Activated T-helper 2 cell treated with anti-CD3 and anti-CD28 coated beads, Interferon-gamma antibody, Interleukin-2, Interleukin-4, amounts not matched to agents 10 μg/mL and 5 μg/mL and 100 μg/mL, durations not matched to agents 14 hours and 24 hours and 36 hours (primary cell): ENCODE results near the gene RESF1. TPM values are rescaled to one million over a fixed set of nuclear protein-coding genes. Genes with fewer than 3 reads are reported as not detected.

ENCODE experiments used
- DNase-seq: peaks from one replicate; pipeline ENCODE4 v3.0.0; 2021; ENCODE audit warnings: low spot score
- H3K27ac Mint-ChIP-seq: one replicate; pipeline ENCODE4 v1.8.0; 2021; ENCODE audit warnings: mixed read lengths
- H3K27me3 Mint-ChIP-seq: one replicate; pipeline ENCODE4 v1.8.0; 2021; ENCODE audit warnings: low read depth, mixed read lengths
- H3K36me3 Mint-ChIP-seq: one replicate; pipeline ENCODE4 v1.8.0; 2021; ENCODE audit warnings: low read depth, mixed read lengths
- H3K4me1 Mint-ChIP-seq: one replicate; pipeline ENCODE4 v1.8.0; 2021; ENCODE audit warnings: low read depth, mixed read lengths
- H3K4me3 Mint-ChIP-seq: one replicate; pipeline ENCODE4 v1.8.0; 2021; ENCODE audit warnings: low read depth, mild to moderate bottlenecking, moderate library complexity, mixed read lengths
- H3K9me3 Mint-ChIP-seq: one replicate; pipeline ENCODE4 v1.8.0; 2021; ENCODE audit warnings: mixed read lengths
- intact Hi-C: fragments of 100-400 bp; cut with micrococcal nuclease; formaldehyde crosslinking; loops from one replicate; pipeline ENCODE4 v1.15.1; 2023
- total RNA-seq: library from RNA; stranded (reverse); gene quantifications from 2 replicates; pipeline ENCODE4 v1.2.3, GENCODE V29; 2022

The RESF1 gene
- total RNA-seq, 1 donor from 2014 or later = 41.9 TPM

- H3K36me3 Mint-ChIP-seq = peaks cover 90% of the 10 kb centered on the region
- H3K27me3 Mint-ChIP-seq = no peaks in the 10 kb centered on the region
- no peak for DNase-seq
- peaks cover 44% of the 10 kb centered on the region for H3K4me1 Mint-ChIP-seq
- H3K4me3 Mint-ChIP-seq = peak overlapping the region; percentile 5
- peaks cover 33% of the 10 kb centered on the region for H3K9me3 Mint-ChIP-seq
- intact Hi-C loops = no loop called here
- peak overlapping the region; percentile 33 for H3K27ac Mint-ChIP-seq
Measured at GRCh38 chr12:31966558-31967205, 7.5 kb downstream of the RESF1 start.

GRCh38 chr12:31967539-31967938 lies 8.3 kb downstream of the RESF1 start:
- no peak overlapping the region for H3K27ac Mint-ChIP-seq
- H3K36me3 Mint-ChIP-seq = peaks cover 91% of the 10 kb centered on the region
- H3K4me1 Mint-ChIP-seq = peaks cover 37% of the 10 kb centered on the region
- DNase-seq = no peak
- H3K4me3 Mint-ChIP-seq = no peak overlapping the region
- H3K27me3 Mint-ChIP-seq = no peaks in the 10 kb centered on the region
- intact Hi-C loops = no loop called here
- peaks cover 39% of the 10 kb centered on the region for H3K9me3 Mint-ChIP-seq

DNA sequence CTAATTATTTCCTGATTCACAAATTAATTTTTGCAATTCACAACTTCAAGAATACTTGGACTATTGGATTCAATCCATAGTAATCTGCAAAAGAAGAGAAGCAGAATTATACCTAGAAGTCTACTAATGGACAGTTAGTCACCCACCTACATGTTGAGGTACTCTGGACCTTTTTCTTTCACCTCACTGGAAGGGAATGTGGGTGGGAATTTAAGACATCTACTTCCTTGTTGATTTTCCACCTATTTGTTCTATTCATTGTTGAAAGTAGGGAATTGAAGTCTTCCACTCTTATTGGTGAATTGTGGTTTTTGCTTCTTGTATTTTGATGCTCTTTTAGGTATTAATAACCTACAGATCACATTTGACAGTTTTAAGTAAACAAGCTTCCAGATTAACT lies 11.0 kb downstream of the RESF1 start:
- Mint-ChIP-seq H3K36me3 (peaks cover 91% of the 10 kb centered on the region), H3K27me3 (no peaks in the 10 kb centered on the region), H3K4me3 (no peak overlapping the region), H3K4me1 (peaks cover 18% of the 10 kb centered on the region), H3K27ac (no peak overlapping the region), H3K9me3 (peaks cover 43% of the 10 kb centered on the region)
- DNase-seq = no peak
- intact Hi-C loops = no loop called here

DNA sequence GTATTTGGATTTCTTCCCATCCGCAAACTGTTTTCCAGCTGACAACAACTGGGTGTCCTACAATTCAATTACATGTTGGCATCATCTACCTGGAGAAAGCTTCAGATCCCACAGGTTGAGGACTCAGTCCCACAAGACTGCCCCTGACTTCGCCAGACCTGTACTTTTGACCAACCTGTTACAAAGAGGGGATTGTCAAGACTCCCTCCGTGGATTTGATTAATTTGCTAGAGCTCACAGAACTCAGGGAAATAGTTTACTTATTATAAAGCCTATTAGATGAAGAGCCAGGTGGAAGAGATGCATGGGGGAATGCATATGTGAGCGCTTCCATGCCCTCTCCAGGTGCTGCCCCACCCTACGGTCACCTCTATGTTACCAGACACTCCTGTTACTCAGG lies 14.6 kb downstream of the RESF1 start:
- intact Hi-C loops = no loop called here

DNA sequence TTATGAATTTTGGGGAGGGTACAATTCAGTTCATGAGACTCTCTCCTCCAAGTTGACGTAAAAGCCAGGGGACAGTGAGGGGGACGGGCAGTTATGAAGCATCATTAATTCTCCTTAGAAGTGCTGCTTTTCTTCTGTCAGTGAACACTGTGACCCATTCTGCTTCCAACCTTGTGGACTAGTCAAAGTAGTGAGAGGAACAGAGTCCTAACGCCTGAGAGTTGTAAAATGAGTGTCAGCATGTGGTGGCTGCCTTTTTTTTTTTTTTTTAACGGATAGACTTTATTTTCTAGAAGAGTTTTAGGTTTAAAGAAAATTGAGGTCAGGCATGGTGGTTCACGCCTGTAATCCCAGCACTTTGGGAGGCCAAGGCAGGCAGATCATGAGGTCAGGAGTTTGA lies 15.5 kb downstream of the RESF1 start:
- intact Hi-C loops = no loop called here
- H3K27ac Mint-ChIP-seq = no peak overlapping the region
- no peak for DNase-seq
- no peak overlapping the region for H3K4me3 Mint-ChIP-seq
- H3K9me3 Mint-ChIP-seq = peaks cover 68% of the 10 kb centered on the region
- H3K27me3 Mint-ChIP-seq = no peaks in the 10 kb centered on the region
- H3K36me3 Mint-ChIP-seq = peaks cover 96% of the 10 kb centered on the region
- H3K4me1 Mint-ChIP-seq = no peaks in the 10 kb centered on the region

More for the DNA sequence above, 14.6 kb downstream of the RESF1 start:
- no peak for DNase-seq
- Mint-ChIP-seq H3K36me3 (peaks cover 96% of the 10 kb centered on the region), H3K27me3 (no peaks in the 10 kb centered on the region), H3K27ac (no peak overlapping the region), H3K4me1 (no peaks in the 10 kb centered on the region), H3K9me3 (peaks cover 68% of the 10 kb centered on the region), H3K4me3 (no peak overlapping the region)

DNA sequence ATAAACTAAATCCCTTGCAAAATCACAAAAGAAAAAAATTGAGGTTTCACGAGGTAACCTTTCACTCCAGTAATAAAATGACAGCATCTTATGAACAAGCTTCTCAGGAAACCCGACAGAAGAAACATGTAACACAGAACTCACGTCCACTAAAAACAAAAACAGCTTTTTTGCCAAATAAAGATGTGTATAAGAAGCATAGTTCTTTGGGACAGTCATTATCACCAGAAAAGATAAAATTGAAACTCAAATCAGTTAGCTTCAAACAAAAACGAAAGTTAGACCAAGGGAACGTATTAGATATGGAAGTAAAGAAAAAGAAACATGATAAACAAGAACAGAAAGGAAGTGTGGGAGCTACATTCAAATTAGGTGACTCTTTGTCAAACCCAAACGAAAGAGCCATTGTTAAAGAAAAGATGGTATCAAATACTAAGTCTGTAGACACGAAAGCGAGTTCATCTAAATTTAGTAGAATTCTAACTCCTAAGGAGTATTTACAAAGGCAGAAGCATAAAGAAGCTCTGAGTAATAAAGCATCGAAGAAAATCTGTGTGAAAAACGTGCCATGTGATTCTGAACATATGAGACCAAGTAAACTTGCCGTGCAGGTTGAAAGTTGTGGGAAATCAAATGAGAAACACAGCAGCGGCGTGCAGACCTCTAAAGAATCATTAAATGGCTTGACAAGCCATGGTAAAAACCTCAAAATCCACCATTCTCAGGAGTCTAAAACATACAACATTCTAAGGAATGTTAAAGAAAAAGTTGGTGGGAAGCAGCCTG lies 25.8 kb downstream of the RESF1 start:
- Mint-ChIP-seq H3K27me3 (no peaks in the 10 kb centered on the region), H3K9me3 (peaks cover 79% of the 10 kb centered on the region), H3K4me3 (no peak overlapping the region), H3K4me1 (peaks cover 31% of the 10 kb centered on the region), H3K36me3 (peaks cover 98% of the 10 kb centered on the region), H3K27ac (peak overlapping the region; percentile 38)
- intact Hi-C loops = no loop called here
- no peak for DNase-seq

GRCh38 chr12:31985832-31986231 lies 26.6 kb downstream of the RESF1 start:
- H3K27ac Mint-ChIP-seq = no peak overlapping the region
- H3K4me1 Mint-ChIP-seq = peaks cover 38% of the 10 kb centered on the region
- intact Hi-C loops = no loop called here
- peaks cover 81% of the 10 kb centered on the region for H3K9me3 Mint-ChIP-seq
- peaks cover 98% of the 10 kb centered on the region for H3K36me3 Mint-ChIP-seq
- no peak overlapping the region for H3K4me3 Mint-ChIP-seq
- no peaks in the 10 kb centered on the region for H3K27me3 Mint-ChIP-seq
- DNase-seq = no peak

DNA sequence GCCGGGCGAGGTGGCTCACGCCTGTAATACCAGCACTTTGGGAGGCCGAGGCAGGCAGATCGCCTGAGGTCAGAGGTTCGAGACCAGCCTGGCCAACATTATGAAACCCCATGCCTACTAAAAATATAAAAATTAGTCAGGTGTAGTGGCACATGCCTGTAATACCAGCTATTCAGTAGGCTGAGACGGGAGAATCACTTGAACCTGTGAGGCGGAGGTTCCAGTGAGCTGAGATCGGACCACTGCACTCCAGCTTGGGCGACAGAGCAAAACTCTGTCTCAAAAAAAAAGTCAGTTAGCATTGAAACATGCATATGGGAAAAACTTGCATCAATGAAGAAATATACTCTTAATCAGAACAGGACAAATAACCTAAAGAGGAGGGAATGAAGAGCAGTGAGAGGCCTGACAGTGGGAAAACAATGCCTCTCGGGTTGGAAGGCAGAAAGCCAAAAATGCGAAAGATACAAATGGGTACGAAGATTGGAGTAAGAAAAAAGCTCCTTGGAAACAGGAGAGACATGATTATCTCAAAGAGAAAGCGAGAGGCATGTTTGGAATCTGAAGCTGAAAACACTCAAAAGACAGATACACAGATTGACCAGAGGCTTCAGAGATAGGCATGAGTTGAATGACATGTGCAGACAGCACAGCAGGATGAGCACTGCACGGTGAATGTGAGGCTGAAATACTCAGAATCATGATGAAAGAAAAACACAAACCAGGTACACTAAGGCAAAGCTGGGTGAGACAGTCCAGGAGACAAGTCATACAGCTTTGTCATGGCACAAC lies 30.6 kb downstream of the RESF1 start:
- peaks cover 55% of the 10 kb centered on the region for H3K9me3 Mint-ChIP-seq
- H3K36me3 Mint-ChIP-seq = peaks cover 91% of the 10 kb centered on the region
- peak overlapping the region; percentile 5 for H3K4me3 Mint-ChIP-seq
- DNase-seq = no peak
- H3K27ac Mint-ChIP-seq = peak overlapping the region; percentile 69
- intact Hi-C loops = loop anchor here (2.0 kb wide), 4 partner anchors 31 to 145 kb away; partner anchors contain the start of gene RESF1
- peaks cover 41% of the 10 kb centered on the region for H3K4me1 Mint-ChIP-seq
- no peaks in the 10 kb centered on the region for H3K27me3 Mint-ChIP-seq

DNA sequence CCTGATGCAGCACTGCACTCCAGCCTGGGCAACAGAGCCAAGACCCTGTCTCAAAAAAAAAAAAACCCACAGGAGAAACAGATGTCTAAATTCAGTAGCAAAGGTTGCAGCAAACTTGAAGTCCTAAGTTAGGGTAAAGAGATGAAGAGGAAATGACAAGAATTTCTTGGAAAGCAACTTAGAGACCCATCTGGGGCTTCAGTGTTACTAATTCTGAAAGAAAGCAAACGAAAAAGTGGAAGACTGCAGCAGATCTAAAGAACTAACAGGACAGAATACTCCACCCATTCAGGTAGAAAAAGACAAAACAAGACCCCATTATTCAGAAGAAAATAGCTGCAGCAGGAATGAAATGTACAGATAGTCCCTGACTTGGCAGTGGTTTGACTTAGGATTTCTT lies 31.9 kb downstream of the RESF1 start:
- Mint-ChIP-seq H3K27ac (peak overlapping the region; percentile 75), H3K9me3 (peaks cover 41% of the 10 kb centered on the region), H3K27me3 (no peaks in the 10 kb centered on the region), H3K4me3 (peak overlapping the region; percentile 26), H3K36me3 (peaks cover 89% of the 10 kb centered on the region), H3K4me1 (peaks cover 33% of the 10 kb centered on the region)
- DNase-seq = no peak
- intact Hi-C loops = loop anchor here (2.0 kb wide), 4 partner anchors 32 to 144 kb away; partner anchors contain the start of gene RESF1

DNA sequence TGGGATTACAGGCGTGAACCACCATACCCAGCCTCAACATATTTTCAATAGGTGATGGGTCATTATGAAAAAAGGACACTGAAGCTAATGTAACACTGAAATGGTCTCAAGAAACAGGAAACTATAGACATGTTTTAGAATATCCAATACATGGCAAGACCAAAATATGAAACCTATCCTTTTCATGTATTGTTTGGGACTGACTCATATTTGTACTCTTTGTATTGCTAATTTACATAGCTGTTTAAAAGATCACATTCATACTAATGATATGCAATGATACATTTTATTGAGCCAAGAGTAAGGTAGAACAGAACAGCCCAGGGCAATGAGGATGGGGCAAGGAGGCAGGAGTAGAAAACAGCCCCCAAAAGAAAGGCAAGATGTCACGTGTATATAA lies 32.6 kb downstream of the RESF1 start:
- peak overlapping the region; percentile 75 for H3K27ac Mint-ChIP-seq
- H3K4me3 Mint-ChIP-seq = peak overlapping the region; percentile 6
- no peak for DNase-seq
- peaks cover 86% of the 10 kb centered on the region for H3K36me3 Mint-ChIP-seq
- H3K27me3 Mint-ChIP-seq = no peaks in the 10 kb centered on the region
- peaks cover 34% of the 10 kb centered on the region for H3K9me3 Mint-ChIP-seq
- peaks cover 31% of the 10 kb centered on the region for H3K4me1 Mint-ChIP-seq
- intact Hi-C loops = loop anchor here (2.0 kb wide), 4 partner anchors 33 to 143 kb away; partner anchors contain the start of gene RESF1

DNA sequence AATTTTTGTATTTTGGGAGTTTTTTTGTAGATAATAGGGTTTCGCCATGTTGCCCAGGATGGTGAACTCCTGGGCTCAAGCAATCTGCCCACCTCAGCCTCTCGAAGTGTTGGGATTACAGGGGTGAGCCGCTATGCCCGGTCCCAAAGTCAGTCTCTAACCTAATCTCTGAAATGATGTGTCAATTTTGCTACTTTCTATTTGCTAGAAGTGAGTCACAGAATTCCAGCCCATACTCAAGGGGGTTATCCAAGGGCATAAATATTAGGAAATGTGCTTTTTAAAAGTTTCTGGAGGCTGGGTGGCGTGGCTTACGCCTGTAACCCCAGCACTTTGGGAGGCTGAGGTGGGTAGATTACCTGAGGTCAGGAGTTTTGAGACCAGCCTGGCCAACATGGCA lies 40.5 kb downstream of the RESF1 start:
- Mint-ChIP-seq H3K9me3 (no peaks in the 10 kb centered on the region), H3K4me3 (no peak overlapping the region), H3K27ac (no peak overlapping the region), H3K36me3 (peaks cover 54% of the 10 kb centered on the region), H3K4me1 (no peaks in the 10 kb centered on the region), H3K27me3 (no peaks in the 10 kb centered on the region)
- intact Hi-C loops = no loop called here
- no peak for DNase-seq

- DNase-seq = no peak
- no peaks in the 10 kb centered on the region for H3K9me3 Mint-ChIP-seq
- no peaks in the 10 kb centered on the region for H3K27me3 Mint-ChIP-seq
- no peak overlapping the region for H3K27ac Mint-ChIP-seq
- no peaks in the 10 kb centered on the region for H3K4me1 Mint-ChIP-seq
- H3K36me3 Mint-ChIP-seq = peaks cover 49% of the 10 kb centered on the region
- intact Hi-C loops = no loop called here
- H3K4me3 Mint-ChIP-seq = no peak overlapping the region
Measured at GRCh38 chr12:32000373-32001005, 41.3 kb downstream of the RESF1 start.
